ENCODE results near the gene RICTOR. TPM values are rescaled to one million over a fixed set of nuclear protein-coding genes. Genes with fewer than 3 reads are reported as not detected.

RICTOR gene, protein sequence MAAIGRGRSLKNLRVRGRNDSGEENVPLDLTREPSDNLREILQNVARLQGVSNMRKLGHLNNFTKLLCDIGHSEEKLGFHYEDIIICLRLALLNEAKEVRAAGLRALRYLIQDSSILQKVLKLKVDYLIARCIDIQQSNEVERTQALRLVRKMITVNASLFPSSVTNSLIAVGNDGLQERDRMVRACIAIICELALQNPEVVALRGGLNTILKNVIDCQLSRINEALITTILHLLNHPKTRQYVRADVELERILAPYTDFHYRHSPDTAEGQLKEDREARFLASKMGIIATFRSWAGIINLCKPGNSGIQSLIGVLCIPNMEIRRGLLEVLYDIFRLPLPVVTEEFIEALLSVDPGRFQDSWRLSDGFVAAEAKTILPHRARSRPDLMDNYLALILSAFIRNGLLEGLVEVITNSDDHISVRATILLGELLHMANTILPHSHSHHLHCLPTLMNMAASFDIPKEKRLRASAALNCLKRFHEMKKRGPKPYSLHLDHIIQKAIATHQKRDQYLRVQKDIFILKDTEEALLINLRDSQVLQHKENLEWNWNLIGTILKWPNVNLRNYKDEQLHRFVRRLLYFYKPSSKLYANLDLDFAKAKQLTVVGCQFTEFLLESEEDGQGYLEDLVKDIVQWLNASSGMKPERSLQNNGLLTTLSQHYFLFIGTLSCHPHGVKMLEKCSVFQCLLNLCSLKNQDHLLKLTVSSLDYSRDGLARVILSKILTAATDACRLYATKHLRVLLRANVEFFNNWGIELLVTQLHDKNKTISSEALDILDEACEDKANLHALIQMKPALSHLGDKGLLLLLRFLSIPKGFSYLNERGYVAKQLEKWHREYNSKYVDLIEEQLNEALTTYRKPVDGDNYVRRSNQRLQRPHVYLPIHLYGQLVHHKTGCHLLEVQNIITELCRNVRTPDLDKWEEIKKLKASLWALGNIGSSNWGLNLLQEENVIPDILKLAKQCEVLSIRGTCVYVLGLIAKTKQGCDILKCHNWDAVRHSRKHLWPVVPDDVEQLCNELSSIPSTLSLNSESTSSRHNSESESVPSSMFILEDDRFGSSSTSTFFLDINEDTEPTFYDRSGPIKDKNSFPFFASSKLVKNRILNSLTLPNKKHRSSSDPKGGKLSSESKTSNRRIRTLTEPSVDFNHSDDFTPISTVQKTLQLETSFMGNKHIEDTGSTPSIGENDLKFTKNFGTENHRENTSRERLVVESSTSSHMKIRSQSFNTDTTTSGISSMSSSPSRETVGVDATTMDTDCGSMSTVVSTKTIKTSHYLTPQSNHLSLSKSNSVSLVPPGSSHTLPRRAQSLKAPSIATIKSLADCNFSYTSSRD (N-terminal part only)
- total RNA-seq (2014; rRNA removed; shearing (Covaris generic)): 19.6 and 21.0 TPM in 2 replicates

DNA sequence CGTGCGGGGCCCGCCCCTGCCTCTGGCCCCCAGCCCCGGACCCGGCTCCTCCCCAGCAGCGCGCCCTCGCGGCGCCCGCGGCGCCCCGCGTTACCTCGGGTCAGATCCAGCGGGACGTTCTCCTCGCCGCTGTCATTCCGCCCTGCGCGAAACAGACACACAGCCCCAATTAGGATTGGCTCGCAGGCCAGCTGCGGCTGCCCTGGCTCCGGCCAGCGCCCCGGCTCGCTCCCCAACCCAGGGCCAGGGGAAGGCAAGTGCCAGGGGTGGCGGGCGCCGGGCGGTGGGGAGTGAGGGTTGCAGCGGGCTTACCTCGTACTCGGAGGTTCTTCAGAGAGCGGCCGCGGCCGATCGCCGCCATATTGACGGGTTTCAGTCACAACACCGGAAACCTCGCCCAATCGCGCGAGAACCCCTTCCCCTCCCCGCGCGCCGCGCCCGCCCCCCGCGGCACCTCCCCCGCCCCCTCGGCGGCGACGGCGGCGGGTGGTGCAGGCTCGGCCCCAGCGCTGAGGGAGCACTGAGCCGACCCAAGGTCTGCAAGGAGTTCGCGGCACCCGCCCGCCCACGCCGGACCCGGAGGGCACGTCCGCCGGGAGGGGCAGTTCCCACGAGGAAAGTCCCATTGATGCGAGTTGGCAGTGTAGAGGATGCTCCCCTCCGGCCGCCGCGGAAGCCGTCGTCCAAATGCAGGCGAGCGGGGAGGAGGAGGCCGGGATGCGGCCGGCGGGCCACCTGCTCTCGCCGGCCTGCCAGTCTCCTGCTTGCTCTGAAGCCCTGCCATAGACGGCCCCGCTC is at the start of gene RICTOR:
TSS of gene RICTOR (minus strand) at position 383 of the 798 bp plus-strand sequence. CDS start at position 361, 22 bp downstream.
- peak; percentile 87 for DNase-seq (ENCODE audit: low read depth)

DNA sequence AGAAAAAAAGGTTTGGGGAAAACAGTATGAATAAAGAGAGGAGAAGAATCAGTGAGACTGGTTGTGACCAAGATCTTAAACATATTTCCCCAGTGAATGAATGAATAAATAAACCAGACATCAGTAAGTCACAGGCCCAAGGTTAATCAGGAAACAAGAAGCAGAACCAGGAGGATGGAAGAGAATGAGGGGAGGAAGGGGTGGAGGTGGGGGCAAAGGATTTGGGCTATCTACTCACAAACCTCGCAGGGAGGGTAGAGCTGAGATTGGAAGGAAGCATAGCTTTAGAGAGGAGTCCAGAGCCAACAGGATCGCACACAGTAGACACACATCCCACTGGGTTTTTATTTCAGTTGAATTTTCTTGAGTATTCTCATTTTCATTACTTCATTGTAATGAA is 47.7 kb upstream of the RICTOR start:
- no peak for DNase-seq (ENCODE audit: low read depth)

DNA sequence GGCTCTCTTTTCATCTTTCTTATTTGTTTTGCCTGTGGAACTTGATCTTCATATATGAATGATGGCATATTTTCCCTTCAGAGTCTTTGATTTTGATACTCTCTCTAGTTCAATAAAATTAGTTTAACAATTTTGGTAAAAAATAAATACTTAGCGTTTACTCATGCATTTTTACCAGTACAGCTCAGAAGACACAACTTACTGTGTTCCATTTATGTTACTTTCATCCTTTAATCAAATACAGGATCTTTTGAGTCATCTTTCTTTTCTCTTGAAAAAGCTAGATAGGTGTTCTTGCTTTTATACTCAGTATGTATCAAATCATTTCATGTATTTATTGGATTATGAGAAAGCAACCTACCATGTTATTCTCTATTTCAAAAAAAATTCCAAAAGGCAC is 47.1 kb upstream of the RICTOR start:
- no peak for DNase-seq (ENCODE audit: low read depth)

DNA sequence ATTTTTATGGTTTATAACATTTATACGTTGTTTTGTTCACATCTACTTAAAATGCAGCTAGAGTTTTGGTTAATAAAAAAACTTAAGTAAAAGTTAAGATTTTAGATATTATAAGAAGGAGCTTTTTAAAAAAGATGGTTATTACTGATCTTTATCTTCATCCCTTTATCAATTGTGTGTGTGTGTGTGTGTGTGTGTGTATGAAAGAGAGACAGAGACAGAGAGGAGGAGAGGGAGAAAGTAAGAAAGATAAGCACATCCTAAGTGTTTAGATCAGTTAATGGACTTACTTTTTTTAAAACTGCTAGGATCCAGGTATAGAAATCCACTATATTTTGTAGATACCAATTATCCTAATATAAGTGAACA is 45.8 kb upstream of the RICTOR start:
- DNase-seq (ENCODE audit: low read depth): no peak

DNA sequence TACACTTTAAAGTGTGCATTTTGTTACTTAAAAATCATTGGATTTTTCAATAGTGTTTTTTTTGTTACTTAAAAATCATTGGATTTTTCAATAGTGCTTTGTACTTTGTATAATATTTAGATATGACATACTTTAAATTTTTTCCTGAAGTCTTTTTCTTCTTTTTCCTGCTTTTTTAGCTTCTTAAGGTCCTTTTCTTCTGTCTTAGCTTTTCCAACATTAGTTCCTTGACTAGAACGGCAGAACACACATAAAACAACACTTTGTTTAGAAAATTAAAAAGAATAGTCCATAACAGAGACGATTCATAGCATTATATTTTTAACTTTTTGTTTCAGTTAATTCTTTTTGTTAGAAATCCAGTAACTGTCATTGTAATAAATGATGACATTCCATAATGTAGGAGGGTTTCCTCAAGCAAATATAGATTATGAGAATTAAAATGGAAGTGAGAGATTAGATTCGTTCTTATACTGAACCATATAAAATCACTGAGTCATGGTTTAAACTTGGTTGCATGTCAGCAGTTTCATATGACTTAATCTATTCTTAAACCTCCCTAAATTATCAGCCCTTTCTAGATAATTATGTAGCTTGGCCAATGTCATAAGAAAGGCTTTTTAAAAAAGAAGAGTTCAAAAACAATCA is 45.3 kb upstream of the RICTOR start:
- DNase-seq (ENCODE audit: low read depth): peak; percentile 31

DNA sequence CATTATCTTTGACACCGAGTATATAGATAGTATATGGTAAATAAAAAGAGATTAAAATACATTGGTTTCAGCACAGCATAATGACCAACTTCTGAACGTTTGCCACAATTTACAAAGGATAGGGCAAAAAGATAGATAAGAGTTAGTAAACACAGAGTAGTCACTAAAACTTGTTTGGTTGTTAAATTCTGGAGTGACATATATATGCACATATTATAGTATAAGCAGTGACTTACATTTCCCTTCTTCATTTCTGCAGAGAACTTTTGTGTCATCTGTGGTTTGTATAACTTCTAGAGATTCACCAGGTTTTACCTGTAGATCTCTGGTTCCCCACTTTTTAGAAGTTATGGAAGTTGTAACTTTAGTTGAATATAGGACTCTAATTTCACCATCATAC is 44.4 kb upstream of the RICTOR start:
- no peak for DNase-seq (ENCODE audit: low read depth)

DNA sequence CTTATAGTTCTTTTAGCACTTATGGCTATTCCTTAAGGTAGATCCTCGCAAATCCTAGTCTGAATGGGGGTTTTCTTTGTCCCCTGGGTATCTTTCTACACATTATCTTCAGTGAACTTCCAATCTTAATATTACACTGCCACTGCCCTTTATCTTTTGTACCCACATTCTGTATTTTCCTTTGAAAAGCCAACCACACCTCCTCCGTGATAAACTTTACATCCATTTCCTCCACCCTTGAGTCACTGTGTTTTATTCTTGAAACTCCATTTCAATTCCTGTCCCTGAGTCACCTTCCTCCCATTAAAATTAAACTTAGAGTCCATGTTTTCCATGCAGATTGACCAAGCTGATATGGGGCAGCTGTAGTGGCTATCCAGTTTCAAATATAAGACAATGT is 43.2 kb upstream of the RICTOR start:
- peak; percentile 32 for DNase-seq (ENCODE audit: low read depth)

DNA sequence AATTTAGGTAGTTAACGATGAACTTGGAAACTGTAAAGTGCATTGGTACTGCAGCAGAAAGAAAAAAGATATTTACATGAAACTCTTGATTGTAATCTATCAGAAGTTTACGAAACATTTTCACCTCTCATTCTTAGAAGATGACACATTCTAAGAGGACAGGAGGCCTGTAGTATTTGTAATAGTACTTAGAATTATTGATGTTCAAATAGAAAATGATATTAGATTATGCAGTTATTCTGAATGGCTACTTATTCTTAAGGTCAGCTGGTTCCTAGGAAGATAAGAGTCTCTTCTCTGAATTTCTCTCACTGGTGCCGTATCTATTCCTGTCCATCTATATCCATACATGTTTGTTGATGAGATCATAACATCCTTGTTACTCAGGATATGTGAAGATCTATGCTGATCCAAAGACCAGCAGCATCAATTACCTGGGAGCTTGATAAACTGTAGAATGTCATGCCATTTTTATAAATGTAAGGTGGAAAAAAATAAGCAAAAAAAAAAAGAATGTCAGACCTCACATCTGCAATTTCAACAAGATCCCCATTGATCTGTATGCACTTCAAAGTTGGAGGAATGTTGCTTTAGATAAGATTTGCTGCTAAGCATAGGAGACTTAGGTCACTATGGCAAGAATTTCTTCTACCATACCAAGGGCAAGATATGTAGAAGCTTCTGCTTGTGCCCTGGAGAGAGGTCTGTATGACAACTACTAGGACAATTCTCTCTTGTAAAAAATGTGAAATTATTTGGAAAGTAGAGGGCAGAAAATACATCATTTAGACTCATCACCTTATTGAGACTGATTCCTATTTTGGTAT is 42.4 kb upstream of the RICTOR start:
- no peak for DNase-seq (ENCODE audit: low read depth)

DNA sequence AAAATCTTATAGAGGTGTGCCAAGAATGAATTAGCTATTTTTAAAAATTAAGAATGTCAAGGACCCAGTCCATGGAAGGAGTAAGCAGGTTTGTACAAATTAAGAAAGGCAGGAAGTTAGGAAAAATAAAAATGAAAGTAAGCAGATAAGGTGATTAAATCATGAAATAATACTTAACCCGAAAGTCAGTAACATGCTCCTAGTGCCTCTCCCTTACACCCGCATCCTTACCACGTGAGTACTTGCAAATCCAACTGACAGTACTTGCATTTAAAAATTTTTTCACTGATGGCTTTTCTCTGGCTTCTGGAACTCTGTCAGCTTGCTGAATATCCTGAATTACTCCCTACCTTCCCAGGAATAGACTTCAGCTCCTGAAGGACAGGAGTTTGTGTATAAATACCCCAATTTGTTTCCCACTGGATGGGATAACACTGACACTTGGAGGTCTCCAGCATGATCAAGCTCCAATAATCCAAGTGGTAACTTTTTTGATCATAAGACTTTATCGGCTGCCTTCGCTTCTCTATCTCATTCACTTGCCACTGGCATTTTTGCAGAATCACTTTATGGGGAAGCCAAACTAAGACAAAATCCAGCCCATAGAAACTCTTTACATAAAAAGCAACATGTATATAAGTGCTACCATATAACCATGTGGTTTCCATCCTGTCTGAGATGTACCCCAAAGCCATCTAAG is 41.6 kb upstream of the RICTOR start:
- DNase-seq (ENCODE audit: low read depth): no peak

DNA sequence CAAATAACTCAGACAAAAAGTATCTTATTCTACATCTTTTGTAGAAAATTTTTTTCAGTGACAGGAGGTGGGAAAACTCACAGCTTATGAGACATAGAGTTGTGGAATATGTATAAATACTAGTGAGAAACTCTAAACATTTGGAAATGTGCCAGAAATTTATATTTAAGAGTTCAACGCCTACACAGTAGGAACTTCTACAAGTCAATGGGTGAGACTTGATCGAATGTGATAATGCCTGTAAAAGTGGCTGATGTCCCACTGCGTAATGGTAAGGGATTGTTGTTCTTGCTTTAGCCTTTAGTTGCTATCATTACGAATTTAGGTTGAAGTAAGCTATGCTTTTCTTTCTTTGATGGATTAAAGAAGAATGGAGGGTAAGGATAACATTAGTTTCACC is 40.0 kb upstream of the RICTOR start:
- DNase-seq (ENCODE audit: low read depth): no peak

DNA sequence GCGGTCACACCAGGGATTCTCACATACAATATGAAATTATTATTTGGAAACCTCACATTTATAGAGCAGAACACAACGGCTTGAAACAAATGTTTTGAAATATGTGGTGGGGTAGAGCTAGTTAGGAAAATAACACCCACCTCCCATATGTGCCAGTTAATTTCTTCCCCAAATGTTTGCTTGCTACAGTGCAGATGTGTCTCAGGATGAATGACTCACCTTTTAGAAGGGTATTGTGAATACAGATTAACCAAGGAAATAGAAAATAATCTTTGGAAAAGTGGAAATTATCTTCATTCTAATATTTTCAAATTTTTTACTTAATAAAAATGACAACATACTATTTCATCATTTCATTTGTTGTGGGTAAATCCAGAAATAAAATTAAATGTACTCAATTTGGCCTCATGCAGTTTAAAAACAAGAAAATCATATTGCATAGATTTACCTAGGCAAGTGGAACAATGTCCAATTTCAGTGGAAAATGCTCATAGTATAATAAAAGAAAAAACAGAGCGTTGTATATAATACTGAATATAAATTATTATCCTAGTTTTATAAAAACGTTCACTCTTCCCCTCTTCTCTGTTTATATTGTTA is 39.3 kb upstream of the RICTOR start:
- no peak for DNase-seq (ENCODE audit: low read depth)

DNA sequence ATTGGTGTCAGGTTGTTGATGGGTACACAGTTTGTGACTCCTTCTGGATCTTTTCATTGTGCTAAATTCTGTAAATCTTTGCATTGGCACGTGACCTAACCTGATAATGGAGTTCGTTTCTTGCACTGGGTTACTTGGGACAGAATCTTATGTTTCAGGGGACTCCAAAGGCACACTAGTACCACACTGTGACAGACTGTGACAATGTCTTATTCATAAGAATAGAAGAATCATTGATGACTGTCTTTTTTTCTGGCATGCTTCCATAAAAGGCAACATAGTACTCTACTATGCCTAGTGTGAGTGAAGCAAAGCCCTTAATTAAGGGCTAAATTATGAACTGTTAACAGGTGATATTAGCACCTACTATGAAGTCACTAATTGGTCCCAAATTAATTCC is 35.4 kb upstream of the RICTOR start:
- no peak for DNase-seq (ENCODE audit: low read depth)

DNA sequence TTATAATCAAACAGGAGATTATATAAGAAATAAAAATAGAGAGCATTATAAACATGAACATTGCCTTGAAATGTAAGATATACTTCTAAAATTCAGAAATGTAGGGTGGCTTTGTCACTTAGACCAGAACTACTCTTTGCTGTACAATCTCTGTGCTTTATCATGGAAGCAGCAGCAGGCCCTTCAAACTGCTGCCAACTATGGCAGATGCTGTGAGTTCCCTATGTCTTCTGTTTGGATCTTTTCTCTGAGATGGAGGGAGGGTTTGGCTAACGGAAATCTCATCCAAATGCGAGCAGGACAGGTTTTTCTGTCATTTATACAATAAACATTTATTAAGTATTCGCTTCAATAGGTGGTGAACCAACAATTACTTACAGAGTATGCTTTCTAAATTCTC is 34.8 kb upstream of the RICTOR start:
- no peak for DNase-seq (ENCODE audit: low read depth)

DNA sequence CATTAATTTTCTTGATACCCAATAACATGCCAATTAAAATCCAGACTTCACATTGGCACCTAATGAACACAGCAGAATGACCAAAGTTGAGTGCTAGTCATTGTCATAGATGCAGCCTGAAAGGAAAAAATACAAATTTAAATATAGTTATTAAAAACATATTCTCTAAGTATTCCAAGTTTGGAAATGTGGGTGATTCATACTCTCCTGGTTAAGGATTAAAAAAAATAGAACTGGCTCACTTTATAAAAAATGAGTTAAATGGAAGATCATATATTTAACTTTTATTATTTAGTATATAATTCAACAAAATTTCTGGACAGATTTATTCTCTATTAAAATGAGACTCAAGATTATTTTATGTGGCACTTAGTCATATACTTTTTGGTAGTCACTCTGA is 33.2 kb upstream of the RICTOR start:
- DNase-seq (ENCODE audit: low read depth): no peak

DNA sequence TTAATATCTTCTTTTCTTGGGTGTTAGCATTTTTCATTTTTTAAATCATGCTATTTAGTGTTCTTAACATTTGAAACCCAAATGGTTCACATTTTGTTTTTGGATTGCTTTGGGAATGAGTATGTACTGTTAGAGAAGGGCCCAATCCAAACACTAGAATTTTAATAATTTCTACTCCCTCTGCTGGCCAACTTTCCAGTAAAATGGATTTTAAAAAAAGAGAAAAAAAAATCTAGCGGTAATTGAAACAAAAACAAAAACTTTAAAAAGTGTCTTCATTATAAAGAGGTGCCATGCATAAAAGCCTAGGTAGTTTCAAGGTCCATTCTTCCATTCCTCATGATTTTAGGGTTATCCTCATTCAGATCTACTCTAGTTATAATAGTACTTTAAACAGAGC is 32.1 kb upstream of the RICTOR start:
- no peak for DNase-seq (ENCODE audit: low read depth)

DNA sequence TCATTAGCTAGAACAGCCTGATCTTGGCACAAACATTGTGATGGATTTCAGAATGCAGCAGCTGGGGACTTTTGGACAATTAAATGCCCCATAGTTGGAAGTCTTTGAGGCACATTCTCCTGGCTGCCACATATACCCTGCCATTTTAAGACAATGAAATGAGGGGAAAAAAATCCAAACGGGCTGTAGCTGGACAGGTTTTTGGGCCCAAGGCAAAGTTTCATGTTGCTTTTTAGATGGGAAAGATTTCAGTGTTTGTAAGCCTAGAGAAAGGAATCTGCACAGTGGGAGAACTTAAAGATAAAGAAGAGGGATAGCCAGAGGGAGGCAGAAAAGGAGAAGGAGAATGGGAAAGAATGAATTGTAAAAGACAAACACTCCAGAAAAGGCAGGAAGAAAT is 30.0 kb upstream of the RICTOR start:
- no peak for DNase-seq (ENCODE audit: low read depth)

DNA sequence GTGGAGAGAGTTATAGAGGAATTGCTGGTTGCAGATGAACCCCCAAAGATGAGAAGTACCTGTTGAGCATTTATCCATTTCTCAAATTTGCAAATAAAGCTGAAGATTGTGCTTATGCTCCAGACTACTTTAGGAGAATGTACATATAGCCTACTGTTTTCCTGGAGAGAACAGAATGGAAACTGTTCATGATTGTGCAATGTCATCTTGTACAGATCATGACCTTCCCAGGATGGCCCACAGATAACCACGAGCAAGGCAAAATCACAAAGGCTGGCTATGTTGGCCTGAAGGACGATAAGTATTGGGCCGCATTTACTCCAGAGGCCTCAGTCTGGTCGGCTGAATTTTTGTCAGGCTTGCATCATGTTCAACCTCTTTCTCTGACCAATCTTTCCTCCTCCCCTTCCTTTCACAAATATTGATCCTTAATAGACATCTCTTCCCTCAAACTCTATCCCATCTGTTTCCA is 28.5 kb upstream of the RICTOR start:
- DNase-seq (ENCODE audit: low read depth): peak; percentile 47

DNA sequence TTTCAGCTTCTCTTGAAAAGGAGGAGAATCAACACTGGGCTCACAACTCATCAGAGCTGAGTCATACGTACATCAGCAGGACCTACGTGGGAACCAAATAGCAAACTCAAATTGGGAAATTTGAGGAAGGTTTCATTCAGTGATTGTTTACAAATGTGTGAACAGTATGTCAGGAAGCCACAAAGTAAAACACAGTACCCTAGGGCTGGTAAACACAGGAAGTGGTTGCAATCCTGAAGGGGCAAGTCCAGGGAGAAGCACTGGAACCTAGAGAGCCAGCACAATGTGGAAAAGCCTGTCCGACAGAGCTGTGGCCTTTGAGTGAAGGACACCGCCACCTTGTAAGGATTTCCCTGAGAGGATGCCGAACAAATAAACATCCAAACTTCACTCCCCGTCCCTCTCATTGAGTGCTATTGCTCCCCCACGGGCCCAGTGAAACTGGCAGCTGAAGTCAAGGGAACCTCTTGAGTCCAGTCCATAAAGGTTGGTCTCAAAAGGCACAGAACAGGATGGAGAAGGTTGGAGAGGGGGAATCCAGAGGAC is 26.7 kb upstream of the RICTOR start:
- DNase-seq (ENCODE audit: low read depth): peak; percentile 92
